Colon (tissue), 2 donors: ENCODE data around the gene ATP6V0A1.

ENCODE experiments used
- FAIRE-seq: peaks from 2 replicates; lab custom pipeline; 2012; peaks lifted over from hg19 to GRCh38; lab: Jason Lieb, UNC
- donor health status: control.
- donor health status: control.

The ATP6V0A1 gene

GRCh38 chr17:42562388-42563142, 103.9 kb downstream of the ATP6V0A1 start:
- no peak for FAIRE-seq

DNA sequence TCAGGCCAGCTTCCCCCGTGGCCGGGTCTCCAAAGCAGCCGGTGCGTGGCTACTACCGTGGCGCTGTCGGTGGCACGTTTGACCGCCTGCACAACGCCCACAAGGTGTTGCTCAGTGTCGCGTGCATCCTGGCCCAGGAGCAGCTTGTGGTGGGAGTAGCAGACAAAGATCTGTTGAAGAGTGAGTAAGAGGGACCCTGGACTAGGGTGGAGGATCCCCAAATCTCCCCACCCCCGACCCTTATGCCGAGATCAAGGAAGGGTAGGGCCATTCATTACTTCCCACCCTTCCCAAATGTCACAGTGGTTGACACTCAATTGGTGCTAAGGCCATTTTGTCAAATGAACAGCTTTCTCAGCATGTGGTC, 104.4 kb downstream of the ATP6V0A1 start:
- no peak for FAIRE-seq

DNA sequence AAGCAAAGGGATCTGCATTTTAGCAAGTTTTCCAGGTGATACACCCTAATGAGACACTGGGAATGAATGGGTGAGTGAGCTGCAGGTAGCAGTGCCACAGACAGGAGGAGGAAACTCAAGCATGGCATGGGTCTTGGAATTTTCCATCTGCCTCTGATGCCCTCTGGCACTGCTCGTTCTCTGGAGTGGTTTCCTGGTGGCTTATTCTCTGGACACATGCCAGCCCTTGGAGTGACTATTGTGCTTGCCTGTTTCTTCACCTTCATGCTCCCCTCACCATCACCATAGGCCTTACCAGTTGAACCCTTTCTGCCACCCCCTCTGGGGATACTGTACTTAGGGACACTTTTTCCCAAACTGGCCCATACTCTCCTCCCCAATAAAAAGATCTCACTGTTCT, 104.9 kb downstream of the ATP6V0A1 start:
- no peak for FAIRE-seq

DNA sequence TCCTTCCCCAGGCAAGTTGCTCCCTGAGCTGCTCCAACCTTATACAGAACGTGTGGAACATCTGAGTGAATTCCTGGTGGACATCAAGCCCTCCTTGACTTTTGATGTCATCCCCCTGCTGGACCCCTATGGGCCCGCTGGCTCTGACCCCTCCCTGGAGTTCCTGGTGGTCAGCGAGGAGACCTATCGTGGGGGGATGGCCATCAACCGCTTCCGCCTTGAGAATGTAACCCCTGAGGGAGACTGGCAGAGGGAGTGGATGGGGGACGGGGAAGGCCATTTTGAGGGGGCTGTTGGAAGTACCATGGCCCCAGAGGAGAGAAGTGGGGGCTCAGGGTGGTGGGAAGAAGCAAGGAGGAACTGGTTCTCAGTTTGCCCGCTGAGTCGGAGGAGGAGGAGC, 105.3 kb downstream of the ATP6V0A1 start:
- FAIRE-seq = no peak

GRCh38 chr17:42564815-42565522, 106.3 kb downstream of the ATP6V0A1 start:
- no peak for FAIRE-seq

DNA sequence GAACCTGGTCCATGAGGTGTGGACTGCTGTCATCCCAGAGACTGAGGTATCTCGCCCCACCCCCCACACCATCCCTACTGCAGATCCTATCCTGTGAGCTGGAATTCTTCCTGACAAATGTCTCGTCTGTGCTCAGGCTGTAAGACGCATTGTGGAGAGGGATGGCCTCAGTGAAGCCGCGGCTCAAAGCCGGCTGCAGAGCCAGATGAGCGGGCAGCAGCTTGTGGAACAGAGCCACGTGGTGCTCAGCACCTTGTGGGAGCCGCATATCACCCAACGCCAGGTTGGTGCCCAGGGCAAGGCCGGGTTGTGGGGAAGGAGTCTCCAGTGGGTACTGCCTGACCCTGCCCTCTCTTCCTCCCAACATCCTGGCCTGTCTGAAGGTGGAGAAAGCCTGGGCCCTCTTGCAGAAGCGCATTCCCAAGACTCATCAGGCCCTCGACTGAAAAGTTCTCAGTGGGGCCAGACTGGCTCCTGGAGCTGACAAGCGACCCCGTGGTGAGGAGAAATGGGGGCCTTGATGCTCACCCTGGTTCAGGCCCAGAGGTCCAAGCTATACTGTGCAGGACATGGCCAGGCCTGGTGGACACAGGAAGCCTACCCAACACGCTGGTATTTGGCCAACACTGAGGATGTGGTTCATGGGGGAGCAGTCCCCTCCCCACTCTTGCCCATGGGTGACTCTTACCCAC, 107.0 kb downstream of the ATP6V0A1 start:
- FAIRE-seq = no peak

GRCh38 chr17:42566215-42566882, 107.7 kb downstream of the ATP6V0A1 start:
- no peak for FAIRE-seq

- no peak for FAIRE-seq
These were observed 108.3 kb downstream of the ATP6V0A1 start, which contains the start of gene MLX for GRCh38 chr17:42566883-42567573. Gene MLX (plus strand): TSS chr17:42567100. CDS start chr17:42567125, 25 bp downstream.

GRCh38 chr17:42568341-42569111, 109.8 kb downstream of the ATP6V0A1 start:
- FAIRE-seq = no peak

DNA sequence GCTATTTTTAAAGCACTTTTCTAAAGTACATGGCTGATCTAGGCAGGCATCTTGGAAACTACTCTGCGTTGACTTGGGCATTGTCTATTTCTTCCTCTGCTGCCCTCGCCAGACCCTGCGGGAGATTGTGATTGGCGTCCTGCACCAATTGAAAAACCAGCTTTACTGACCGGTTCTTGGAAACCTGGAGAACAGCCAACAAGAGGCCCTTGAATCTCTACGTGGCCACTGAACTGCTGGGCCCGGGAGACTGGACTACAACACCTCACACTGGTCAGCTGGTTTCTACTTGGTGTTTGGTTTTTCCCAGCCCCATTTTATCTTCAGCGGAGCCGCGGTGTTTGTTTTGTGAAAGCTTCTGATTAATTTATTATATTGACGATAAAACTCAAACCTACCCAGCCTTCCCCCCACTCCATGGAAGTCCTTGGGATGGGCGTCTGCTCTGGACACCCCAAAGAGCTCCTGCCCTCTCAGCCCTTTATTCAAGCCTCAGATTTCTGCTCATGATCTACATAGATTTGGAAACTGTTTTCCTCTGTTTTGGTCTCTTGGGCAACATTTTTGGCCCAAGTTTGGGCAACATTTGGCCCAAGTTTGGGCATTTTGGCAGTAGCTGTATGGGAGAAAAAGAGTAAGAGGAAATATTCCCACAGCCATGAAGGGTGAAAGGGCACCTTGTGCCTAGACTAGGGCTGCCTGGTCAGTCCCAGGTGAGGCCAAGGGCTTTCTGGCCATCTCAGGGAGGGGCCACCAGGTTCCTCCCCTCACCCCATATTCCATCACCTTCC, 113.0 kb downstream of the ATP6V0A1 start:
- no peak for FAIRE-seq
